Fibroblast of lung (primary cell): ENCODE measurements around the gene ORC1.

Experiments used
- EZH2 ChIP-seq: IDR thresholded peaks from 2 replicates; pipeline ENCODE4 v1.5.1; 2012; ENCODE audit warnings: low read length, control low read depth, mild to moderate bottlenecking; ENCODE audit errors: missing control alignments
- TF ChIP-seq, protein P1 (sequence below), 2 donors: IDR thresholded peaks in 1 of 2; conservative IDR thresholded peaks in 1 of 2; 1 replicate in 1 of 2; 2 replicates in 1 of 2; pipeline ENCODE4 v1.5.1; 2011 to 2012; ENCODE audit warnings: low read length in 2 of 2, control low read depth in 1 of 2, inconsistent platforms in 1 of 2, low read depth in 1 of 2, mild to moderate bottlenecking in 1 of 2

DNA sequence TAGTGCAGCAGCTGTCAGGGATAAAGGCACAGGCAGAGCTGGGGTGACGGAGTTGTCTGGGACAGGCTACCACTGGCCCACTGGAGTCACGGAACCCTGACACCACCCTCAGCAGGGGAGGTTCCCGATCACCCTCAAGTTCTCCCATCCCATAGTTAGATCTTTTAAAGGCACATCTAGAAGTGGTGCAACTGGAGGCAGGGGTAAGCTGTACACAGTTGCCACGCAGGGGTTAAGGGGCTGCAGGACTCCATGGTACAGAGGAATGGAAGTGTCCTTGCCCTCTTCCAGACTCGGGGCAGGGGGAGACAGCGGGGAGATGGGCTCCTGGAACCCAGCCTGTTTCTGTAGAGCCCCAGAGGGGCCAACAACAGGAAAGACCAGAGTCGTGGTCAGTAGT is 51.5 kb downstream of the ORC1 start:
- TF ChIP-seq, protein P1, sequence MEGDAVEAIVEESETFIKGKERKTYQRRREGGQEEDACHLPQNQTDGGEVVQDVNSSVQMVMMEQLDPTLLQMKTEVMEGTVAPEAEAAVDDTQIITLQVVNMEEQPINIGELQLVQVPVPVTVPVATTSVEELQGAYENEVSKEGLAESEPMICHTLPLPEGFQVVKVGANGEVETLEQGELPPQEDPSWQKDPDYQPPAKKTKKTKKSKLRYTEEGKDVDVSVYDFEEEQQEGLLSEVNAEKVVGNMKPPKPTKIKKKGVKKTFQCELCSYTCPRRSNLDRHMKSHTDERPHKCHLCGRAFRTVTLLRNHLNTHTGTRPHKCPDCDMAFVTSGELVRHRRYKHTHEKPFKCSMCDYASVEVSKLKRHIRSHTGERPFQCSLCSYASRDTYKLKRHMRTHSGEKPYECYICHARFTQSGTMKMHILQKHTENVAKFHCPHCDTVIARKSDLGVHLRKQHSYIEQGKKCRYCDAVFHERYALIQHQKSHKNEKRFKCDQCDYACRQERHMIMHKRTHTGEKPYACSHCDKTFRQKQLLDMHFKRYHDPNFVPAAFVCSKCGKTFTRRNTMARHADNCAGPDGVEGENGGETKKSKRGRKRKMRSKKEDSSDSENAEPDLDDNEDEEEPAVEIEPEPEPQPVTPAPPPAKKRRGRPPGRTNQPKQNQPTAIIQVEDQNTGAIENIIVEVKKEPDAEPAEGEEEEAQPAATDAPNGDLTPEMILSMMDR (conservative IDR thresholded peaks at IDR 0.05 in 1 of 2, IDR thresholded peaks at IDR 0.05 in 1 of 2; ENCODE audit: low read depth in 1 of 2, low read length in 2 of 2): no peak
- no peak for TF ChIP-seq EZH2
